Activated CD8-positive, alpha-beta memory T cell treated with anti-CD3 and anti-CD28 coated beads, Interleukin-2, amount 10 ng/mL, durations not matched to agents 7 days and 5 days (primary cell): Measurements from ENCODE around the gene CNTN5. TPM values are rescaled to one million over a fixed set of nuclear protein-coding genes. Genes with fewer than 3 reads are reported as not detected.
"Not testable (repeated sequence)": the region's sequence is repeated elsewhere in the genome, so short reads cannot be mapped to it uniquely, and the experiment has no call there.

Experiments used
- ATAC-seq: fragments of 150-1000 bp; cut with Tn5 transposase; one replicate; pipeline ENCODE4 v1.10.0; 2021; ENCODE audit warnings: moderate library complexity
- CTCF ChIA-PET: fragments of 350-600 bp; sonication (Branson Sonifier 250); formaldehyde crosslinking; loops from one replicate; lab custom pipeline; 2021; ENCODE audit warnings: antibody characterized with exemption; lab: Charles Lee
- DNase-seq: peaks from one replicate; pipeline ENCODE4 v3.0.0-alpha.2; 2020
- H3K27ac Mint-ChIP-seq: one replicate; pipeline ENCODE4 v1.8.0; 2021; ENCODE audit warnings: mild to moderate bottlenecking, mixed read lengths
- H3K27me3 Mint-ChIP-seq: one replicate; pipeline ENCODE4 v1.8.0; 2021; ENCODE audit warnings: mixed read lengths
- H3K36me3 Mint-ChIP-seq: one replicate; pipeline ENCODE4 v1.8.0; 2021; ENCODE audit warnings: mild to moderate bottlenecking, mixed read lengths
- H3K4me1 Mint-ChIP-seq: one replicate; pipeline ENCODE4 v1.8.0; 2021; ENCODE audit warnings: mixed read lengths
- H3K4me3 Mint-ChIP-seq: one replicate; pipeline ENCODE4 v1.8.0; 2021; ENCODE audit warnings: mild to moderate bottlenecking, moderate library complexity, mixed read lengths
- H3K9me3 Mint-ChIP-seq: one replicate; pipeline ENCODE4 v1.8.0; 2022; ENCODE audit warnings: low read depth, mixed read lengths
- total RNA-seq, 2 experiments: library from RNA; stranded (reverse); gene quantifications; one replicate each; pipeline ENCODE4 v1.2.3, GENCODE V29; 2021

Gene CNTN5
- total RNA-seq, 2 experiments from 2014 or later = not detected

- Mint-ChIP-seq H3K27ac (no peak overlapping the region), H3K4me1 (no peaks in the 10 kb centered on the region), H3K9me3 (peaks cover 12% of the 10 kb centered on the region), H3K27me3 (no peaks in the 10 kb centered on the region), H3K36me3 (no peaks in the 10 kb centered on the region), H3K4me3 (no peak overlapping the region)
- DNase-seq (no peak), ATAC-seq (no peak)
- CTCF ChIA-PET = no interaction called here
Observed at GRCh38 chr11:100224541-100225034, 1203.8 kb downstream of the CNTN5 start.

GRCh38 chr11:100229086-100229485 lies 1208.3 kb downstream of the CNTN5 start:
- H3K27ac Mint-ChIP-seq = no peak overlapping the region
- ATAC-seq (no peak), DNase-seq (no peak)
- no peaks in the 10 kb centered on the region for H3K27me3 Mint-ChIP-seq
- H3K9me3 Mint-ChIP-seq = peaks cover 16% of the 10 kb centered on the region
- H3K4me1 Mint-ChIP-seq = no peaks in the 10 kb centered on the region
- no peak overlapping the region for H3K4me3 Mint-ChIP-seq
- CTCF ChIA-PET = no interaction called here
- no peaks in the 10 kb centered on the region for H3K36me3 Mint-ChIP-seq

- Mint-ChIP-seq H3K36me3 (no peaks in the 10 kb centered on the region), H3K9me3 (peaks cover 18% of the 10 kb centered on the region), H3K27me3 (no peaks in the 10 kb centered on the region), H3K4me1 (no peaks in the 10 kb centered on the region), H3K27ac (no peak overlapping the region), H3K4me3 (no peak overlapping the region)
- DNase-seq (no peak), ATAC-seq (no peak)
- CTCF ChIA-PET = no interaction called here
Observed at GRCh38 chr11:100232006-100232405, 1211.3 kb downstream of the CNTN5 start.

GRCh38 chr11:100235085-100235484 lies 1214.3 kb downstream of the CNTN5 start:
- Mint-ChIP-seq H3K36me3 (no peaks in the 10 kb centered on the region), H3K4me1 (no peaks in the 10 kb centered on the region), H3K4me3 (no peak overlapping the region), H3K27ac (no peak overlapping the region), H3K27me3 (no peaks in the 10 kb centered on the region), H3K9me3 (peaks cover 12% of the 10 kb centered on the region)
- CTCF ChIA-PET = no interaction called here
- DNase-seq (no peak), ATAC-seq (no peak)

GRCh38 chr11:100240025-100240539 lies 1219.3 kb downstream of the CNTN5 start:
- no peak overlapping the region for H3K4me3 Mint-ChIP-seq
- H3K4me1 Mint-ChIP-seq = no peaks in the 10 kb centered on the region
- no peaks in the 10 kb centered on the region for H3K36me3 Mint-ChIP-seq
- ATAC-seq (no peak), DNase-seq (no peak)
- H3K27ac Mint-ChIP-seq = no peak overlapping the region
- no peaks in the 10 kb centered on the region for H3K27me3 Mint-ChIP-seq
- CTCF ChIA-PET = no interaction called here
- H3K9me3 Mint-ChIP-seq = peaks cover 2% of the 10 kb centered on the region

GRCh38 chr11:100247704-100248103 lies 1227.0 kb downstream of the CNTN5 start:
- Mint-ChIP-seq H3K9me3 (peaks cover 1% of the 10 kb centered on the region), H3K4me1 (no peaks in the 10 kb centered on the region), H3K27me3 (no peaks in the 10 kb centered on the region), H3K36me3 (no peaks in the 10 kb centered on the region), H3K4me3 (no peak overlapping the region), H3K27ac (no peak overlapping the region)
- CTCF ChIA-PET = no interaction called here
- no peak for ATAC-seq
- DNase-seq = no peak

- DNase-seq, H3K36me3 Mint-ChIP-seq, CTCF ChIA-PET, H3K4me1 Mint-ChIP-seq, H3K27ac Mint-ChIP-seq, ATAC-seq, H3K27me3 Mint-ChIP-seq, H3K4me3 Mint-ChIP-seq: not testable (repeated sequence)
- H3K9me3 Mint-ChIP-seq = peaks cover 11% of the 10 kb centered on the region
Observed at GRCh38 chr11:100257238-100257803, 1236.6 kb downstream of the CNTN5 start.

GRCh38 chr11:100269516-100269915 lies 1248.8 kb downstream of the CNTN5 start:
- Mint-ChIP-seq H3K4me3 (no peak overlapping the region), H3K9me3 (peaks cover 14% of the 10 kb centered on the region), H3K4me1 (no peaks in the 10 kb centered on the region), H3K36me3 (no peaks in the 10 kb centered on the region), H3K27ac (no peak overlapping the region), H3K27me3 (no peaks in the 10 kb centered on the region)
- CTCF ChIA-PET = no interaction called here
- ATAC-seq = no peak
- DNase-seq = no peak

GRCh38 chr11:100273066-100273815 lies 1252.5 kb downstream of the CNTN5 start:
- ATAC-seq = no peak
- no peak for DNase-seq
- Mint-ChIP-seq H3K4me3 (no peak overlapping the region), H3K9me3 (peaks cover 11% of the 10 kb centered on the region), H3K27me3 (no peaks in the 10 kb centered on the region), H3K36me3 (no peaks in the 10 kb centered on the region), H3K27ac (no peak overlapping the region), H3K4me1 (no peaks in the 10 kb centered on the region)
- CTCF ChIA-PET = no interaction called here

GRCh38 chr11:100274466-100274865 lies 1253.7 kb downstream of the CNTN5 start:
- H3K27me3 Mint-ChIP-seq, H3K36me3 Mint-ChIP-seq, H3K4me1 Mint-ChIP-seq, H3K9me3 Mint-ChIP-seq, H3K4me3 Mint-ChIP-seq, ATAC-seq, H3K27ac Mint-ChIP-seq, DNase-seq, CTCF ChIA-PET: not testable (repeated sequence)

- DNase-seq (no peak), ATAC-seq (no peak)
- no peak overlapping the region for H3K27ac Mint-ChIP-seq
- no peaks in the 10 kb centered on the region for H3K4me1 Mint-ChIP-seq
- CTCF ChIA-PET = no interaction called here
- no peaks in the 10 kb centered on the region for H3K36me3 Mint-ChIP-seq
- no peaks in the 10 kb centered on the region for H3K9me3 Mint-ChIP-seq
- no peak overlapping the region for H3K4me3 Mint-ChIP-seq
- H3K27me3 Mint-ChIP-seq = no peaks in the 10 kb centered on the region
Observed at GRCh38 chr11:100294748-100295147, 1274.0 kb downstream of the CNTN5 start.

GRCh38 chr11:100296051-100296679 lies 1275.4 kb downstream of the CNTN5 start:
- ATAC-seq (no peak), DNase-seq (no peak)
- H3K4me3 Mint-ChIP-seq = no peak overlapping the region
- CTCF ChIA-PET = no interaction called here
- H3K27me3 Mint-ChIP-seq = no peaks in the 10 kb centered on the region
- no peaks in the 10 kb centered on the region for H3K36me3 Mint-ChIP-seq
- no peaks in the 10 kb centered on the region for H3K4me1 Mint-ChIP-seq
- no peaks in the 10 kb centered on the region for H3K9me3 Mint-ChIP-seq
- H3K27ac Mint-ChIP-seq = no peak overlapping the region

- CTCF ChIA-PET = no interaction called here
- Mint-ChIP-seq H3K27me3 (no peaks in the 10 kb centered on the region), H3K36me3 (no peaks in the 10 kb centered on the region), H3K4me1 (no peaks in the 10 kb centered on the region), H3K4me3 (no peak overlapping the region), H3K27ac (no peak overlapping the region), H3K9me3 (no peaks in the 10 kb centered on the region)
- DNase-seq = no peak
- ATAC-seq = no peak
Observed at GRCh38 chr11:100297516-100297915, 1276.8 kb downstream of the CNTN5 start.

- Mint-ChIP-seq H3K36me3 (no peaks in the 10 kb centered on the region), H3K4me1 (no peaks in the 10 kb centered on the region), H3K27me3 (no peaks in the 10 kb centered on the region), H3K4me3 (no peak overlapping the region), H3K27ac (no peak overlapping the region), H3K9me3 (no peaks in the 10 kb centered on the region)
- no peak for DNase-seq
- CTCF ChIA-PET = no interaction called here
- ATAC-seq = no peak
Observed at GRCh38 chr11:100302824-100303223, 1282.1 kb downstream of the CNTN5 start.
